HK-2 (cell line): Measurements from ENCODE around the gene ACADL.

Source experiments
- DNase-seq: peaks from one replicate; pipeline ENCODE4 v3.0.0-alpha.2; 2018; ENCODE audit not compliant: unreplicated experiment

Gene ACADL

DNA sequence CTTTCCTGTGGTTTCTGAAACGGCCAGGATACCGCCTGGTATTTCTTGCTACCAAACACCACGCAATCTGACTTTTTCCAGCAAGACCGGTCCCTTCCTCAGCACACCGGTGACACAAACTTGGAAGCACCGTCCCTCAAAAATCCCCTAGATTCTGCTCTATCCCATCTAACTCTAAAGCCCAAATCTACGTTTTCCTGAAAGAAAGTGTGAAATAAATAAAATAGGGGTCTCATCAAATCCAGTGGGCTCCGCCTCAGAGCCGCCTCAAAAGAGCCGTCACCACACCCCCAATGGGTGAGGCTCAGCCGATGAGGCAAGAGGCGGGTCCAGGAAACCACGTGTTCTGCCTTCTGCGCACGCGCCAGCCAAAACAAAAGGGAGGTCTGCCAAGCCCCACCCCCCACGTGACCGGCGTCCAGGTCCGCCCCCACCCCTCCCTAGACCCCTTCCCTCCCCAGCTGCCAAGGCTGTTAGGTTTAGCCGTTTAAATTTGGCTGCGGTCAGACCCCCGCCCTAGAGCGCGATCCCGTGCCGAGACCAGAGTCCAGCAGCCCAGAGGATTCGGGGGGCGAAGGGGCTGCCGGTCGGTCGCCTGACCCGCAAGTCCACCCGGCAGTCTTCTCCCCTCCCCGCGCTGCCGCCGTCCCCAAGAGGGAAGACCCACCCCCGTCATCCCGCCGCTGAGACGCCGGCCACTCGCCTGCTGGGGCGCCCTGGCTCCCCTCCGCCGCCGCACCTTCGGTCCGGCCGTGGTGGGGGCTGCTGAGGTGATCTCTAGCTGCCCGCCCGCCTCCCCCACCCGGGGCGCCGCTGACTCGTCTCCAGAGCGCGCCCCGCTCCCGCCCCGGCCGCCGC is 54.6 kb downstream of the ACADL start:
- peak; percentile 98 for DNase-seq

DNA sequence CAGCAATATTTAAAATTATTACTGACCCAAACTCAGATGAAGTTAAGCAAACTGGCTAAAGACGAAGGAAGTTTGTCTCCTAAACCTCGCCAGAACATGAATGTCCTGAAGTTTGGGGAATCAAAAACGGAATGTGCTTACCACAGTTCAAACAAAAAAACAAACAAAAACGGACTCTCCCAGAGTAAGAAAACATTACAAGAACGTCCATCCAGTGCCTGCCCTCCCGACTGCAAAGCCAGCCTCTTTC is 55.1 kb downstream of the ACADL start:
- no peak for DNase-seq

DNA sequence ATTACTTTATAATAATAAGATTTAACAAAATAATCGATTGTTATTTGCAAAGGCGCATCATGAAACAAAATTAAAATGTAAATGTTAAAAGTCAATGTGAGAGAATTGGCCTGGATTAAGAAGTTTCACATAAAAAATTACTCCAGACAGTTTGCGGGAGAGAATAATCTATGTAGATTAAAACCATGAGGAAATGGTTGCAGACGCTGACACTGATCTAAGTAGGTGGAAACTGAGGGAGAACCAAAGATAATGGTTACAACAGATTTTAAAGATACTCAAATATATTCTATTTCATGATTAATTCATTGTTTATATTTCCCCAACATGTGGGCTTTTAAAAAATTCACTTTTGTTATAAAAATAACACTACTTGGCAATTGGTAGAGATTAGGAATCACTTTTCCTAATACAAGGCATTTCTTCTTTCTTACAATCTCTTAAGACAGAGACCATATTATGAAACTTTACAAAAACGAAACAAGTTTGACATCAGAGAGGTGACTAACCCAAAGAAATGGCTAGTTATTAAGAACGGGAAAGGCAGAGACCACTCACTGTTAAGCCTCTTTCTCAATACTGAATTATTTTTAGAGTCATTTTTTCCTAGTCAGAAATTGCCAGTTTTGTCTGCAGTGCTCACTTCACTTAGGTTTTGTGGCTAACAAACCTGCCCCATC is 55.6 kb downstream of the ACADL start:
- no peak for DNase-seq

DNA sequence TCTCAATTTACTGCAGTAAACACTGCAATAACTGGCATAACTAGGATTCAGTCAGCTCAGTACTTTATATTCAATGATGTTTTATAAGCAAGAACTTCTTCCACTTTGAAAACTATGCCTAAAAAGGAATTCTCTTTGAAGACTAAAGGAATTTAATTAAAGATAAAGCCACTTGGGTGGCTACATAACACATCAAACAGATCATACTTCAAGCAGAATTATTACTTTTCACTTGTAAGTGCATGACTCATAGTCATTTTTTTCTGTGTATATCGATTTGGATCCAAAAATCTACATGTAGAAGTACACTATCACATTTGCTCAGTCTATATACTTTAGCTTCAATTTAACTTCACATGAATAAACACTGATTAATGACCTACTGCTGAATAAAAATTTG is 58.0 kb downstream of the ACADL start:
- DNase-seq = no peak

DNA sequence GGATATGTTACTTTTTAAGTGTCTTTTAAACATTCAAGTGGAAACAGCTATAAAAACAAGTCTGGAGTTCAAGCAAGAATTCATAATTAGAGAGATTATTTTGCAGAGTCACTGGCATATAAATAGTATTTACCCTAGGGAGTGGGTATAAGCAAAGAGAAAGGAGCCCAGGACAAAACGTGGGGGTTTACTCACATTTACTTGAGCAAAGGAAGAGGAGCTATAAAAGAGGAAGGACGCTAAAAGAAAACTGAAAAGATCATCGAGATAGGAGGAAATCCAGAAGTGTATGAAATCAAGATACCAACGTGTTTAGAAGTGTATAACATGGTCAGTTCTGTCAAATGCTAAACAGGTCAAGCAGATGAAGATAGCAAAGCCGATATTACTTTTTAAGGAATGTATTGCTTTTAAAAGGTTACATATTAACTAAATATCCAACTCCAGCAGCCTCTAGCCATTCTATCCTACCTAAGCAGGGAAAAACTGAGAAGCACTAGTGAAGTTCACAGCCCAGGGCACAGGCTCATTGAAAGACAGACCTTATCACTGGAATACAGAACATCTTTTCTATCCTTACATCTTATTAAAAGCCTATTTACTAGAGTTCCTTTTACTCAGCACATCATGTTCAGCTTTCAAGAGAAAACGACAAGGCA is 62.7 kb downstream of the ACADL start:
- no peak for DNase-seq

DNA sequence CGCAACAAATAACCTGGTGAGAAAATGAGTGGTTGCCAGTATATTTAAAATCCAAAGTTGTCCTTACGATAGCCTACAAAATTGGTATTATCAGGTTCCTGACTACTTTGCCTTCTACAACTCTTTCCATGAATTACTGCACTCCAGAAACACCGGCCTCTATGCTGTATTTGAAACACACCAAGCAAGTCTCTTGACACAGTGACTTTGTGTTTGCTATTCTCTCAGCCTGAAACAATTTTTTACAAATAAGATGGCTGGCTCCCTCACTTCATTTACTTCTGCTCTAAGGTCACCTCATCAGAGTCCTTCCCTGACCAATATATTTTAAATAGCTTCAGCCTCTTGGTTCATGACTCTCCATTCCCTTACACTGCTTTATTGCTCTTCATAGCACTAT is 66.2 kb downstream of the ACADL start:
- DNase-seq = no peak

DNA sequence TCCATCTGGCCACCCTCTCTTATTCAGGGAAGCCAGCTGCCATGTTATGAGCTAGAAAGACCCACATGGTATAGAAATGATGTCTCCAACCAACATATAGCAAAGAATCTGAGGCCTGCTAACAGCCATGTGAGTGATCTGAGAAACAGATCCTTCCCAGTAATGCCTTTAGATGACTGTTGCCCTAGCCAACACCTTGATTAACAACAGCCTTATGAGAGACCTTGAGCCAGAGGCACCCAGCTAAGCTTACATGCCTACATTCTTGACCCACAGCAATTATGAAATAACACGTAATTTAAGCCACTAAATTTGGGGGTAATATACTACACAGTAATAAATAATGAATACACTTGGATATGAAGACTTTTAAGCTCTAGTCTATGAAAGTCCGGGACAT is 67.0 kb downstream of the ACADL start:
- no peak for DNase-seq

DNA sequence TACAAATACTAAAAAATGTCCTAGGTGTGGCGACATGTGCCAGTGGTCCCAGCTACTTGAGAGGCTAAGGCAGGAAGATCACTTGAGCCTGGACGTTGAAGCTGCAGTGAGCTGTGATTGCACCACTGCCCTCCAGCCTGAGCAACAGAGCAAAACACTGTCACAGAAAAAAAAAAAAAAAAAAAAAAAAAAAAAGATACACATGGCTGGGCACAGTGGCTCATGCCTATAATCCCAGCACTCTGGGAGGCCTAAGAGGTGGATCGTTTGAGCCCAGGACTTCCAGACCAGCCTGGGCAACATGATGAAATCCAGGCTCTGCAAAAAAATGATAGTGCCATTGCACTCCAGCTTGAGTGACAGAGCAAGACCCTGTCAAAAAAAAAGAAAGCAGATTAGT is 67.7 kb downstream of the ACADL start:
- no peak for DNase-seq

DNA sequence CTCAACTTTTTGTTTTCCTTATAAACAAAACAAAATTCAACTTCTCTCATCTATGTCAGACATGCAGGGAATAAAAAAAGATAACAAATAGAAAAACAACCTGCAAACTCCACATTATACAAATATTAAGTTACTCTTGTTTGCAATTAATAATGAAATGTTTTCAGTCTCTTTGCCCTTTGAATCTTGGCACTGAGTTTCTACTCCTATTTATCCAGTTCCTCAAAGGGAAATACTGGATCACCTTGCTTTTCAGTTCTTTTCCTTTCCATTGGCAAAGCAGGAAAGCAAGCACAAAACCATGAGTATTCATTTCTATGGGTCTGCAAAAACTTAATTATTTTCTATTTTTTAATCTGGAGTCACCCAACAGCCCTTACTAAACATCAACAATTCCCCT is 77.6 kb downstream of the ACADL start:
- DNase-seq = no peak
